ENCODE results near the gene SFTPA2.
"Not testable (repeated sequence)": the region's sequence is repeated elsewhere in the genome, so short reads cannot be mapped to it uniquely, and the experiment has no call there.

SFTPA2 gene

GRCh38 chr10:79542626-79543025 is 17.6 kb downstream of the SFTPA2 start:
- Histone ChIP-seq H3K27me3 (ENCODE audit: control insufficient read depth in 5 of 5, insufficient read depth in 4 of 5, low read length in 5 of 5) (no peaks in the 10 kb centered on the region), H3K4me1 (ENCODE audit: control insufficient read depth in 5 of 5, insufficient read depth in 5 of 5, low read length in 5 of 5) (no peaks in the 10 kb centered on the region), H3K9ac (ENCODE audit: low read length in 5 of 5) (no peak overlapping the region), H3K27ac (ENCODE audit: low read depth, low read length) (no peak overlapping the region), H3K9me3 (ENCODE audit: control insufficient read depth in 5 of 5, low read length in 5 of 5) (no peaks in the 10 kb centered on the region), H3K4me3 (ENCODE audit: low read depth in 1 of 5, low read length in 5 of 5) (no peak overlapping the region), H3K36me3 (ENCODE audit: control insufficient read depth in 5 of 5, insufficient read depth in 5 of 5, low read length in 5 of 5) (no peaks in the 10 kb centered on the region)

- H3K9ac ChIP-seq (ENCODE audit: low read length in 5 of 5); H3K4me3 ChIP-seq (ENCODE audit: low read depth in 1 of 5, low read length in 5 of 5); H3K4me1 ChIP-seq (ENCODE audit: control insufficient read depth in 5 of 5, insufficient read depth in 5 of 5, low read length in 5 of 5); H3K27me3 ChIP-seq (ENCODE audit: control insufficient read depth in 5 of 5, insufficient read depth in 4 of 5, low read length in 5 of 5); H3K9me3 ChIP-seq (ENCODE audit: control insufficient read depth in 5 of 5, low read length in 5 of 5); H3K27ac ChIP-seq (ENCODE audit: low read depth, low read length); H3K36me3 ChIP-seq (ENCODE audit: control insufficient read depth in 5 of 5, insufficient read depth in 5 of 5, low read length in 5 of 5): not testable (repeated sequence)
These were observed 19.3 kb downstream of the SFTPA2 start for GRCh38 chr10:79540930-79541329.

- not testable (repeated sequence) for H3K4me3 ChIP-seq (ENCODE audit: low read depth in 1 of 5, low read length in 5 of 5); H3K36me3 ChIP-seq (ENCODE audit: control insufficient read depth in 5 of 5, insufficient read depth in 5 of 5, low read length in 5 of 5)
These were observed 21.9 kb downstream of the SFTPA2 start for GRCh38 chr10:79538311-79538710.

GRCh38 chr10:79533903-79534175 is 26.4 kb downstream of the SFTPA2 start:
- H3K9ac ChIP-seq (ENCODE audit: low read length in 5 of 5); H3K36me3 ChIP-seq (ENCODE audit: control insufficient read depth in 5 of 5, insufficient read depth in 5 of 5, low read length in 5 of 5); H3K9me3 ChIP-seq (ENCODE audit: control insufficient read depth in 5 of 5, low read length in 5 of 5); H3K4me1 ChIP-seq (ENCODE audit: control insufficient read depth in 5 of 5, insufficient read depth in 5 of 5, low read length in 5 of 5); H3K27ac ChIP-seq (ENCODE audit: low read depth, low read length); H3K27me3 ChIP-seq (ENCODE audit: control insufficient read depth in 5 of 5, insufficient read depth in 4 of 5, low read length in 5 of 5); H3K4me3 ChIP-seq (ENCODE audit: low read depth in 1 of 5, low read length in 5 of 5): not testable (repeated sequence)

More at GRCh38 chr10:79538311-79538710, 21.9 kb downstream of the SFTPA2 start:
- H3K9me3 ChIP-seq (ENCODE audit: control insufficient read depth in 5 of 5, low read length in 5 of 5); H3K27ac ChIP-seq (ENCODE audit: low read depth, low read length); H3K9ac ChIP-seq (ENCODE audit: low read length in 5 of 5); H3K27me3 ChIP-seq (ENCODE audit: control insufficient read depth in 5 of 5, insufficient read depth in 4 of 5, low read length in 5 of 5); H3K4me1 ChIP-seq (ENCODE audit: control insufficient read depth in 5 of 5, insufficient read depth in 5 of 5, low read length in 5 of 5): not testable (repeated sequence)

GRCh38 chr10:79533142-79533902 is 26.9 kb downstream of the SFTPA2 start:
- H3K4me3 ChIP-seq (ENCODE audit: low read depth in 1 of 5, low read length in 5 of 5); H3K9me3 ChIP-seq (ENCODE audit: control insufficient read depth in 5 of 5, low read length in 5 of 5); H3K4me1 ChIP-seq (ENCODE audit: control insufficient read depth in 5 of 5, insufficient read depth in 5 of 5, low read length in 5 of 5); H3K27ac ChIP-seq (ENCODE audit: low read depth, low read length); H3K36me3 ChIP-seq (ENCODE audit: control insufficient read depth in 5 of 5, insufficient read depth in 5 of 5, low read length in 5 of 5); H3K27me3 ChIP-seq (ENCODE audit: control insufficient read depth in 5 of 5, insufficient read depth in 4 of 5, low read length in 5 of 5); H3K9ac ChIP-seq (ENCODE audit: low read length in 5 of 5): not testable (repeated sequence)

GRCh38 chr10:79528261-79528660 is 31.9 kb downstream of the SFTPA2 start:
- H3K27me3 ChIP-seq (ENCODE audit: control insufficient read depth in 5 of 5, insufficient read depth in 4 of 5, low read length in 5 of 5); H3K27ac ChIP-seq (ENCODE audit: low read depth, low read length); H3K36me3 ChIP-seq (ENCODE audit: control insufficient read depth in 5 of 5, insufficient read depth in 5 of 5, low read length in 5 of 5); H3K9ac ChIP-seq (ENCODE audit: low read length in 5 of 5); H3K9me3 ChIP-seq (ENCODE audit: control insufficient read depth in 5 of 5, low read length in 5 of 5); H3K4me1 ChIP-seq (ENCODE audit: control insufficient read depth in 5 of 5, insufficient read depth in 5 of 5, low read length in 5 of 5); H3K4me3 ChIP-seq (ENCODE audit: low read depth in 1 of 5, low read length in 5 of 5): not testable (repeated sequence)

GRCh38 chr10:79525049-79525710 is 35.0 kb downstream of the SFTPA2 start:
- H3K36me3 ChIP-seq (ENCODE audit: control insufficient read depth in 5 of 5, insufficient read depth in 5 of 5, low read length in 5 of 5); H3K4me3 ChIP-seq (ENCODE audit: low read depth in 1 of 5, low read length in 5 of 5); H3K9me3 ChIP-seq (ENCODE audit: control insufficient read depth in 5 of 5, low read length in 5 of 5); H3K27me3 ChIP-seq (ENCODE audit: control insufficient read depth in 5 of 5, insufficient read depth in 4 of 5, low read length in 5 of 5); H3K9ac ChIP-seq (ENCODE audit: low read length in 5 of 5); H3K4me1 ChIP-seq (ENCODE audit: control insufficient read depth in 5 of 5, insufficient read depth in 5 of 5, low read length in 5 of 5); H3K27ac ChIP-seq (ENCODE audit: low read depth, low read length): not testable (repeated sequence)

- not testable (repeated sequence) for H3K36me3 ChIP-seq (ENCODE audit: control insufficient read depth in 5 of 5, insufficient read depth in 5 of 5, low read length in 5 of 5); H3K9me3 ChIP-seq (ENCODE audit: control insufficient read depth in 5 of 5, low read length in 5 of 5); H3K27me3 ChIP-seq (ENCODE audit: control insufficient read depth in 5 of 5, insufficient read depth in 4 of 5, low read length in 5 of 5); H3K27ac ChIP-seq (ENCODE audit: low read depth, low read length); H3K4me1 ChIP-seq (ENCODE audit: control insufficient read depth in 5 of 5, insufficient read depth in 5 of 5, low read length in 5 of 5); H3K9ac ChIP-seq (ENCODE audit: low read length in 5 of 5); H3K4me3 ChIP-seq (ENCODE audit: low read depth in 1 of 5, low read length in 5 of 5)
These were observed 36.9 kb downstream of the SFTPA2 start for GRCh38 chr10:79523157-79523853.

- not testable (repeated sequence) for H3K4me3 ChIP-seq (ENCODE audit: low read depth in 1 of 5, low read length in 5 of 5); H3K9me3 ChIP-seq (ENCODE audit: control insufficient read depth in 5 of 5, low read length in 5 of 5); H3K9ac ChIP-seq (ENCODE audit: low read length in 5 of 5); H3K36me3 ChIP-seq (ENCODE audit: control insufficient read depth in 5 of 5, insufficient read depth in 5 of 5, low read length in 5 of 5); H3K4me1 ChIP-seq (ENCODE audit: control insufficient read depth in 5 of 5, insufficient read depth in 5 of 5, low read length in 5 of 5); H3K27me3 ChIP-seq (ENCODE audit: control insufficient read depth in 5 of 5, insufficient read depth in 4 of 5, low read length in 5 of 5); H3K27ac ChIP-seq (ENCODE audit: low read depth, low read length)
These were observed 37.7 kb downstream of the SFTPA2 start for GRCh38 chr10:79522464-79522863.

GRCh38 chr10:79521751-79522150 is 38.5 kb downstream of the SFTPA2 start:
- not testable (repeated sequence) for H3K36me3 ChIP-seq (ENCODE audit: control insufficient read depth in 5 of 5, insufficient read depth in 5 of 5, low read length in 5 of 5); H3K9ac ChIP-seq (ENCODE audit: low read length in 5 of 5)

More at GRCh38 chr10:79521751-79522150, 38.5 kb downstream of the SFTPA2 start:
- H3K27me3 ChIP-seq (ENCODE audit: control insufficient read depth in 5 of 5, insufficient read depth in 4 of 5, low read length in 5 of 5); H3K4me1 ChIP-seq (ENCODE audit: control insufficient read depth in 5 of 5, insufficient read depth in 5 of 5, low read length in 5 of 5); H3K4me3 ChIP-seq (ENCODE audit: low read depth in 1 of 5, low read length in 5 of 5); H3K27ac ChIP-seq (ENCODE audit: low read depth, low read length); H3K9me3 ChIP-seq (ENCODE audit: control insufficient read depth in 5 of 5, low read length in 5 of 5): not testable (repeated sequence)
